GM21529 (cell line): ENCODE data around the gene ZNF93.
"Not testable (repeated sequence)": the region's sequence is repeated elsewhere in the genome, so short reads cannot be mapped to it uniquely, and the experiment has no call there.

Experiments
- ATAC-seq: cut with Tn5 transposase; IDR thresholded peaks from one replicate; pipeline ENCODE4 v1.9.1; 2021; ENCODE audit not compliant: unreplicated experiment

The ZNF93 gene

DNA sequence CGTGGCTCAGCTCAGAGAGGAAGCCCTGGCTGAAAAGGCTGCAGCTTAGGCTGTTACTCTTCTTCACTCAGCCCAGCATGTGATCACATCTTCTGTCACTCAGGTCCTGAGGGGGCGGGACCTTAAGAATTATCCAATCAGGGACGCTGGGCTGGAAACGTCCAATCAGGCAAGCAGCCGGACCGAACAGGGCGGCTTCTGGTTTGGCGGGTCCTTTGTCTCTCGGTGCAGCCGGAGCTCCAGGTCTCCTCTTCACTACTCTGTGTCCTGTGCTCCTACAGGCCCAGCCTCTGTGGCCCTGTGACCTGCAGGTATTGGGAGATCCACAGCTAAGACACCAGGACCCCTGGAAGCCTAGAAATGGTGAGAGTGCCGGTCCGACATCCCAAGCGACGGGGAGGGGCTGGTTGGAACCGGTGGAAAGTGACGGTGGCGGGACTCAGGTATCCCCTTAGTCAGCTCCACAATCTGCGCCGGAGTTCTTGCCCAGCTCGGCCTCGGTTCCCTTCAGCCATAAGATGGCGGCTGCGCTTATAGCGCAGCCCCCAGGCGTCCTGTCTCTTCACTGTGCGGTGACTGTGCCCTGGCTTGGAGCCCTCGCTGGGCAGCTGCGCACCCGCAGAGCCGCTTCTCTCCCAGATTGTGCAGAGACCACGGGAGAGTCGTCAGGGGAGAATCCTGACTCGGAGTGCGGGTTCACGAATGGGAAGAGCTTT lies at the start of gene ZNF93:
TSS of gene ZNF93 (plus strand) at position 218 of the 716 bp plus-strand sequence. CDS start at position 361, 143 bp downstream.
- ATAC-seq: peak; percentile 91

- not testable (repeated sequence) for ATAC-seq
Observed at GRCh38 chr19:19851740-19852139, 49.0 kb upstream of the ZNF93 start.

GRCh38 chr19:19858751-19859150 lies 42.0 kb upstream of the ZNF93 start:
- no peak for ATAC-seq

- ATAC-seq: no peak
Observed at GRCh38 chr19:19860756-19861390, 39.9 kb upstream of the ZNF93 start.

GRCh38 chr19:19865750-19866610 lies 34.8 kb upstream of the ZNF93 start, which contains the start of gene ZNF253:
ZNF253 (plus strand) TSS chr19:19865882; CDS start chr19:19865997, 115 bp downstream.
- ATAC-seq: peak; percentile 97

GRCh38 chr19:19866611-19867248 lies 34.0 kb upstream of the ZNF93 start:
- no peak for ATAC-seq

DNA sequence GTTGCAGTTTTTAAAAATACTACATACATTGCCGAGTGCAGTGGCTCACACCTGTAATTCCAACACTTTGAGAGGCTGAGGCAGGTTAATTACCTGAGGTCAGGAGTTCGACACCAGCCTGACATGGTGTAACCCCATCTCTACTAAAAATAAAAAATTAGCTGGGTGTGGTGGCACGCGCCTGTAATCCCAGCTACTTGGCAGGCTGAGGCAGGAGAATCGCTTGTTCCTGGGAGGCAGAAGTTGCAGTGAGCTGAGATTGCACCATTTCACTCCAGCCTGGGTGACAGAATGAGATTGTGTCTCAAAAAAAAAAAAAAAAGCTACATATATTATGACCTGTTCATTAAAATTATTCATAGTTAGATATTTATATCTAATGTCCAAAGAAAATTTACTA lies 30.7 kb upstream of the ZNF93 start:
- ATAC-seq: not testable (repeated sequence)

DNA sequence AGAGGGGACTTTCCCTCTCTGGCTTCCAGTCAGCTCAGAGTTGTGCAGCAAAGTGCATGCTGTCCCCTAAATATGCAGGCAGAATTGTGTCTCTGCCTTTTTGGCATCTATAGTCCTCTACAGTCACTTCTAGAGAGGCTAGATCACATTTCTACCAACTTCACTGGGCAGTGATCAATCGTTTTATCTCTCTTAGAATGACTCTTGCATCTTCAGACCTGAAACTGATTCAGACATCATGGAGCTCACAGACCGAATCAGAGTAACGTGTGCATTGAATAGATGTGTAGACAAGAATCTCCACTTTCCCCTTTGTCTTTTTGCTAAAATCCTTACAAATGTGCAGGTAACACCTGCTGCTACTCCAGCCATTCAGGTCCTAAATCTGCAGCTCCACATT lies 28.8 kb upstream of the ZNF93 start:
- no peak for ATAC-seq

- no peak for ATAC-seq
Observed at GRCh38 chr19:19873381-19873780, 27.4 kb upstream of the ZNF93 start.

DNA sequence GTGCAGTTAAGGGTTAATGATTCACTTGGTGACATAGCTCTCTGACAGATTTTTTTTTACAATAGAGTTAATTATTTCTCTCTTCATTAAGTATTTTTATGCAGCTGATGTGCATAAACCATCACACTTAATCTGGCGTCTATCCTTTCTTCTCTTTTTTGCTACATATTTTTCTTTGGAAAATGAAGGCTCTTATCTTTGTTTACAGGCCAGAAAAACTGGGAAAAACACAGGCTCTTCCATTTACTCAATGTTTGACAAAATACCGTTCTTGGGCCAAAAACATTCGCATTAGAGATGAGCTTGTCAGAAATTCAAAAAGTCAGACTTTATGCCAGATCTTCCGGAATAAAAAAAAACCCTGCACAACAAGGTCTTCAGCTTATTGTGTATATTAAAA lies 23.0 kb upstream of the ZNF93 start:
- no peak for ATAC-seq

DNA sequence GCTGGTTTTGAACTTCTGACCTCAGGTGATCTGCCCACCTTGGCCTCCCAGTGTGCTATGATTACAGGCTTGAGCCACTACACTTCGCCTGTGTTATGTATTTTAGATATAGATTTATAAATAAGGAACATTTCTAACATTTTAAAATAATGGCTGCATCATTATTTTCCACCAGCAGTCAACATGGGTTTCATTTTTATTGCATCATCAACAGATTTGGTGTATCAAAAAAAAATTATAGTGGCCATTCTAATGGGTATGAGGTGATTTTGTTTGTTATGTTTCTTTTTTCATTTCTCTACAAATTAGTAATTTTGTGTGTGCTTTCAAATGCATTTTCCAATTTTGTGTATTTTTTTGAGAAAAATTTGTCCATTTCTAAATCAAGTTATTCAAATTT lies 16.2 kb upstream of the ZNF93 start:
- no peak for ATAC-seq

GRCh38 chr19:19892055-19892941 lies 8.4 kb upstream of the ZNF93 start:
- ATAC-seq: not testable (repeated sequence)

GRCh38 chr19:19900139-19900728 lies 512 bp upstream of the ZNF93 start:
- ATAC-seq: no peak

- ATAC-seq: not testable (repeated sequence)
Observed at GRCh38 chr19:19907551-19907950, 6.8 kb downstream of the ZNF93 start.

- no peak for ATAC-seq
Observed at GRCh38 chr19:19909654-19910053, 8.9 kb downstream of the ZNF93 start.

DNA sequence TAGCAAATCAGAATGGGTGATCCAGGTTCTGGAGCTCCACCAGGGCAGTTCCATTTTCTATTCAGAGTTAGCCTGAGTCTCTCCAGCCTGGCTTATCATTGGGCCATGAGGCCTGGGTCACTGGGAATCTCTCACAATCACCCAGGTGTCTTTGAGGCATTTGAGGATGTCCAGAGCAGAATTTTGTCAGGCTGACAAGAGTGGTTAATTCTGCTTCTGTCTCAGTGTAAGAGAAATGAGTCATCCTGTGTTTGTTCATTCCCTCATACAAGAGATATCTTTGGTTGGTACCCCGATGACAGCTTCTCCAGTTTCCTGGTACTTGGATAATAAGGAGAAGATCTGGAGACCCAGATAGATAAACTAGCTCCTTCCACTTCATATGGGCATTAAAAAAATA lies 10.4 kb downstream of the ZNF93 start:
- ATAC-seq: no peak

GRCh38 chr19:19914596-19914995 lies 13.8 kb downstream of the ZNF93 start:
- no peak for ATAC-seq

GRCh38 chr19:19930417-19930816 lies 29.7 kb downstream of the ZNF93 start:
- ATAC-seq: not testable (repeated sequence)

- ATAC-seq: not testable (repeated sequence)
Observed at GRCh38 chr19:19933432-19934314, 32.9 kb downstream of the ZNF93 start.
